Common myeloid progenitor, CD34-positive (primary cell): ENCODE results near the gene CACNG1. TPM values are rescaled to one million over a fixed set of nuclear protein-coding genes. Genes with fewer than 3 reads are reported as not detected.

ENCODE experiments used
- CTCF ChIA-PET: fragments of 350-600 bp; sonication (Branson Sonifier 250); formaldehyde crosslinking; loops from one replicate; lab custom pipeline; 2021; ENCODE audit warnings: antibody characterized with exemption; lab: Charles Lee
- POLR2A ChIA-PET: fragments of 350-600 bp; sonication (Branson Sonifier 250); formaldehyde crosslinking; loops from one replicate; lab custom pipeline; 2021; ENCODE audit warnings: antibody characterized with exemption; lab: Charles Lee
- DNase-seq, 3 donors: peaks; one replicate each; pipeline versions ENCODE4 v3.0.0 to v3.0.0-alpha.2; 2013
- H3K27ac ChIP-seq, 2 experiments: 1 replicate in 1 of 2; 2 replicates in 1 of 2; pipeline ENCODE4 v1.7.0; 2013; ENCODE audit warnings: inconsistent platforms in 2 of 2, low read length in 2 of 2, mild to moderate bottlenecking in 2 of 2, low read depth in 1 of 2, moderate library complexity in 1 of 2; ENCODE audit not compliant: severe bottlenecking in 2 of 2, insufficient read depth in 1 of 2, poor library complexity in 1 of 2
- H3K27me3 ChIP-seq, 5 experiments: replicated peaks in 2 of 5; 1 replicate in 3 of 5; 2 replicates in 2 of 5; pipeline versions ENCODE4 v1.6.1 to v1.7.0; 2013; ENCODE audit warnings: low read length in 4 of 5, mild to moderate bottlenecking in 2 of 5, moderate library complexity in 2 of 5, inconsistent platforms in 1 of 5; ENCODE audit not compliant: insufficient read depth in 5 of 5, control insufficient read depth in 4 of 5
- H3K36me3 ChIP-seq, 4 experiments: 1 replicate in 2 of 4; 2 replicates in 2 of 4; pipeline versions ENCODE4 v1.6.1 to v1.7.0; 2013; ENCODE audit warnings: low read length in 3 of 4, control low read depth in 1 of 4, mild to moderate bottlenecking in 1 of 4; ENCODE audit not compliant: control insufficient read depth in 4 of 4, insufficient read depth in 4 of 4
- H3K4me1 ChIP-seq, 4 experiments: 1 replicate in 3 of 4; 2 replicates in 1 of 4; pipeline versions ENCODE4 v1.6.1 to v1.7.1; 2013; ENCODE audit warnings: low read length in 3 of 4, mild to moderate bottlenecking in 3 of 4, control low read depth in 1 of 4, inconsistent platforms in 1 of 4, moderate library complexity in 1 of 4; ENCODE audit not compliant: control insufficient read depth in 4 of 4, insufficient read depth in 4 of 4; ENCODE audit errors: control extremely low read depth in 1 of 4
- H3K4me3 ChIP-seq, 7 experiments: 1 replicate in 4 of 7; 2 replicates in 3 of 7; pipeline versions ENCODE4 v1.5.1 to v1.7.0; 2013; ENCODE audit warnings: mild to moderate bottlenecking in 7 of 7, low read length in 6 of 7, moderate library complexity in 6 of 7, inconsistent platforms in 2 of 7, low read depth in 2 of 7, control low read depth in 1 of 7; ENCODE audit not compliant: insufficient read depth in 4 of 7, control insufficient read depth in 1 of 7; ENCODE audit errors: extremely low read depth in 1 of 7
- H3K9me3 ChIP-seq, 5 experiments: 1 replicate in 4 of 5; 2 replicates in 1 of 5; pipeline versions ENCODE4 v1.6.1 to v1.7.1; 2013; ENCODE audit warnings: low read length in 4 of 5, mild to moderate bottlenecking in 2 of 5, inconsistent platforms in 1 of 5, low read depth in 1 of 5, moderate library complexity in 1 of 5; ENCODE audit not compliant: control insufficient read depth in 4 of 5, insufficient read depth in 2 of 5; ENCODE audit errors: control extremely low read depth in 1 of 5
- WGBS: methylation state at CpG from one replicate; pipeline ENCODE4 v1.1.5; 2013; ENCODE audit not compliant: insufficient coverage; 5-methylcytosine and 5-hydroxymethylcytosine counted together
- polyA plus RNA-seq: library from polyadenylated mRNA; unstranded; fragments of 120-200 nt; gene quantifications from one replicate; pipeline ENCODE4 v1.2.1, GENCODE V29; 2013

CACNG1 gene, protein sequence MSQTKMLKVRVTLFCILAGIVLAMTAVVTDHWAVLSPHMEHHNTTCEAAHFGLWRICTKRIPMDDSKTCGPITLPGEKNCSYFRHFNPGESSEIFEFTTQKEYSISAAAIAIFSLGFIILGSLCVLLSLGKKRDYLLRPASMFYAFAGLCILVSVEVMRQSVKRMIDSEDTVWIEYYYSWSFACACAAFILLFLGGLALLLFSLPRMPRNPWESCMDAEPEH
- not detected for polyA plus RNA-seq

DNA sequence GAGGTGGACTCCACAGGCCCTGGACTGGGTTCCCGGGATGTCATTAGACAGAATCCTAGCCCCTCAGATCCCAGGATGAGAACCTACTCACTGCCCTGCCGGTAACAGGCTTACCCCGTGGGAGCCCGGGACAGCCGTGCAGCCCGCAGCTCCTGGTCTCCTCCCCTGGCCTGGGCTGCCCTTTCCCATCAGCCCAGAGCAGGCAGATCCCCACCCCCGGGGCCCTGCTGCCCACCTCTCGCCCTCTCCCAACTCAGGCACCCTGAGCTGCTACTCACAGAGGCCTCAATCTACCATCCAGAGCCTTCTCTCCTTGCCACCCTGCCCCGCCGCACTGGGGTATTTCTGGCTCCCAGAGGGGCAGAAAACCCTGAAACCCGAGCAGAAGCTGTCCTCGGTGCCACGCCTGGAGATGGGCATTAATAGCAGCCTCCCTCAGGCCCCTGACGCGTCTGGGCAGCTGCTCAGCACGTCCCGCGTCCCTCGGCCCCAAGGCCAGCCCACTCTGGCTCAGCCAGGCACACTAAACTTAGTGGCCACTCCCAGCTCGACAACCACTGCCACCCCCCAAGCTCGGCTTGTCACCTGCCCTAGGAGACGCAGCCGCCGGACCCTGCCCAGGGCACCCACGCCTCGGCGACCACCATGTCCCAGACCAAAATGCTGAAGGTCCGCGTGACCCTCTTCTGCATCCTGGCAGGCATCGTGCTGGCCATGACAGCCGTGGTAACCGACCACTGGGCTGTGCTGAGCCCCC is at the start of gene CACNG1:
Gene CACNG1 (plus strand): TSS at position 539 of the 757 bp plus-strand sequence. CDS start 107 bp downstream, at position 646.
- ChIA-PET CTCF (no interaction called here), POLR2A (no interaction called here)
- Histone ChIP-seq H3K27ac (no peak within 1 kb of the TSS), H3K36me3 (no peaks in the 10 kb centered on the region), H3K4me1 (no peaks in the 10 kb centered on the region), H3K27me3 (peaks cover 0 to 7% (median 0%) of the 10 kb centered on the region in 5 experiments), H3K4me3 (no peak within 1 kb of the TSS), H3K9me3 (peaks cover 0 to 19% (median 7%) of the 10 kb centered on the region in 5 experiments)
- WGBS = 95% methylated on average over 31 of the region's 32 CpGs
- DNase-seq = no peak

DNA sequence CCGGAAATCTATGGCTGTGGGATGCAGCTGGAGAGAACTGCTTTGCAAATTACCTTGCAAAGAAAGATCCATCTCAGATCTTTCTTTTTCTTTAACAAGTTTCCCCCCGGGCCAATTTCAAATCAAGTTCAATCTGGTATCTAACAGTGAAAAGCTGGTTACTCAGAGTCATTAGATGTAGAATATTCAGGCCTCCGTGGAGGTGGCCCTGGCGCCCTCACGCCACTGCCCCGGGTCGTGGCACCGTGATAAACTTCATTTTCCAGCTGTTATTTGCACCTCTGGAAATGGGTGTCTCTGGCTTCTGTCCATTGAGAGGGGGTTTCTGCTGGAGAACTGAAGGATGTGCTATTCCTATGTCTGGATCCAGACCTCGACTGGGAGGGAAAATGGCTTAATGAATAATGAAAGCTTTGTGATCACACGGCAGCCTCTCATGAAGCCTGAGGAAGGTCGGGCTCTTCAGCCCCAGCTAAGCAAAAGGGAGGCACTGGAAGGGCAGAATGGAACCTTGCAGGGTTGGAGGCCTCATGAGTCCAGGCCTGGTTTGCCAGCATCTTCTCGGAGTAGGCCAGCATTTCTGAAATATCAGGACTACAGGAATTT is 49.3 kb upstream of the CACNG1 start:
- no peaks in the 10 kb centered on the region for H3K9me3 ChIP-seq
- ChIA-PET CTCF (no interaction called here), POLR2A (no interaction called here)
- no peaks in the 10 kb centered on the region for H3K4me1 ChIP-seq
- H3K27ac ChIP-seq = no peak overlapping the region
- DNase-seq = no peak
- H3K27me3 ChIP-seq = peaks cover 0 to 2% (median 0%) of the 10 kb centered on the region in 5 experiments
- WGBS = 95% methylated on average over 10 of the region's 12 CpGs
- H3K4me3 ChIP-seq = no peak overlapping the region
- H3K36me3 ChIP-seq = no peaks in the 10 kb centered on the region

DNA sequence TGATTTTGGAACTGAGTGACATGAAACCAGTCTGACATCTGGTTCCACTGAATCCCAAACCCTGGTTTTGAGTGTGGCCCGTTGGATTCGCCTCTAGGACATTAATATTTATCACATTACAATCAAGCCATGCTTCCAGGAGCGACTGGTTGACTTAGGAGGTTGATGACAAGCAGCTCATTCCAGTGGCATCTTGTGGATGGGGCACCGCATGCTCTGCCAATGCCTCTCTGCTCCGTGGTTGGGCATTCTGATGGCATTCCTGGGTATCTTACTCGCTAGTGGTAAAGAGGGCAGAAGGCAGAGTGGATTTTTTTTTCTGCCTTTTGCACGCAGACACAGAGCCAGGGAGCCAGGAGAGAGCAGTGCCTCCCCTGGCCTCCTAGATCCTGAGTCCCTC is 48.4 kb upstream of the CACNG1 start:
- ChIA-PET CTCF (no interaction called here), POLR2A (no interaction called here)
- Histone ChIP-seq H3K4me3 (no peak overlapping the region), H3K9me3 (peaks cover 0 to 4% (median 0%) of the 10 kb centered on the region in 5 experiments), H3K27me3 (peaks cover 0 to 2% (median 0%) of the 10 kb centered on the region in 5 experiments), H3K4me1 (no peaks in the 10 kb centered on the region), H3K27ac (no peak overlapping the region), H3K36me3 (no peaks in the 10 kb centered on the region)
- 100% methylated on average over 4 of the region's 7 CpGs for WGBS
- no peak for DNase-seq

DNA sequence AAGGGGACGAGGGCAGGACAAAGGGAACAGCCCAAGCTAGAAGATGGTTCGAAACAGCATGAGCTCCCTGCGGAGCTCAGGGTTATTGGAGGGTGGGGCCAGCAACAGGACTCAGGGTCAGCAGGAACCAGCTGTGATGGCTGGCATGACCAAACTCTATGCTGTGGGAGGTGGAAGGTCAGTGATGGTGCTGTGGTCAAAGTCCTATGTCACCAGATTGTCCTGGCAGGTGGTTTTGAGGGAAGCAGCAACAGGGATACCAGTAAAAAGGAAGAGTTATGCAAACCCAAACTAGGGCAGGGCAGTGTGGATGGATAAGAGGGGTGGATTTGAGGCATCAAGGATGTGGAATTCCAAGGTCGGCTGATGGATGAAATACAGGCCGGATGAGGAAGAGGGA is 47.4 kb upstream of the CACNG1 start:
- no peak for DNase-seq
- Histone ChIP-seq H3K9me3 (peaks cover 0 to 4% (median 0%) of the 10 kb centered on the region in 5 experiments), H3K36me3 (no peaks in the 10 kb centered on the region), H3K27ac (no peak overlapping the region), H3K27me3 (peaks cover 0 to 2% (median 0%) of the 10 kb centered on the region in 5 experiments), H3K4me3 (no peak overlapping the region), H3K4me1 (no peaks in the 10 kb centered on the region)
- ChIA-PET POLR2A (no interaction called here), CTCF (no interaction called here)
- WGBS = 96% methylated on average over 5 of the region's 5 CpGs

DNA sequence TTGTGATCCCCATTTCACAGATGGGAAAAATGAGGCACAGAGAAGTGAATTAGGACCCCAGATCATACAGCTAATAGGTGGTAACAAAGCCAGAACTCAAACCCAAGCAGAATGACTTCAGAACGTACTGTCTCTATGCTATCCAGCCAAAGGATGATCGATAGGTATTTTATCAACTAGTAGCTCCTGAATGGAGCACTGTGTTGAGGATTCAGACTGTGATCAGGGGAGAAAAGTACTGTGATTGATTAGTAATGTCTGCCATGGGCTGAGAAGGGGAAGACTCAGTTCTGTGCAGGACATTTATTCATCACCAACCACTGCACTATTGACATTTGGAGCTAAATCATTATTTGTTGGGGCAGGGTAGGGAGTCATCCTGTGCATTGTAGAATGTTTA is 41.1 kb upstream of the CACNG1 start:
- H3K9me3 ChIP-seq = peaks cover 0 to 9% (median 1%) of the 10 kb centered on the region in 5 experiments
- CTCF ChIA-PET = no interaction called here
- no peaks in the 10 kb centered on the region for H3K36me3 ChIP-seq
- POLR2A ChIA-PET = no interaction called here
- H3K4me1 ChIP-seq = no peaks in the 10 kb centered on the region
- no peak overlapping the region for H3K27ac ChIP-seq
- no peak for DNase-seq
- peaks cover 0 to 15% (median 0%) of the 10 kb centered on the region in 5 experiments for H3K27me3 ChIP-seq
- no peak overlapping the region for H3K4me3 ChIP-seq
- 100% methylated on average over 2 of the region's 2 CpGs for WGBS

DNA sequence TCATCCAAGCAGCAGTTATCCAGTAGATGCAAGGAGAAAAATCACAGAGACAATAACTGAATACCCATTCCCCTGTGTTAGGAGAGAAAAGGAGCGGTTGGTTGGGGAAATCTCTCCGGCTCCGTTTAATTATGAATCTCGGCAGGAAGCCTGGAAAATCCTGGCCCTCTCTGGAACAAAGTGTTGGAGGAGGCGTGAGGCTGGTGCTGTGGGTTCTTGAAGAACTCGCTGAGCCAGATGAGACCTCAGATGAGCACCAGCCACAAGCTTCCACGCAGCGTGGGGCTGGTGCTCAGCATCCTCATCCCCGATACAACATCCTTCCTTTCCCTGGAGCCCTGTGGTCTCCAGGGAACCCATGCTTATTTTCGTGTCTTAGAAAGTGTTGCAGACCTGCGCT is 40.2 kb upstream of the CACNG1 start:
- peaks cover 0 to 13% (median 1%) of the 10 kb centered on the region in 5 experiments for H3K9me3 ChIP-seq
- H3K4me3 ChIP-seq = no peak overlapping the region
- POLR2A ChIA-PET = no interaction called here
- no peaks in the 10 kb centered on the region for H3K36me3 ChIP-seq
- DNase-seq = no peak
- H3K4me1 ChIP-seq = no peaks in the 10 kb centered on the region
- peaks cover 0 to 15% (median 0%) of the 10 kb centered on the region in 5 experiments for H3K27me3 ChIP-seq
- WGBS = 78% methylated on average over 8 of the region's 11 CpGs
- H3K27ac ChIP-seq = no peak overlapping the region
- CTCF ChIA-PET = no interaction called here

DNA sequence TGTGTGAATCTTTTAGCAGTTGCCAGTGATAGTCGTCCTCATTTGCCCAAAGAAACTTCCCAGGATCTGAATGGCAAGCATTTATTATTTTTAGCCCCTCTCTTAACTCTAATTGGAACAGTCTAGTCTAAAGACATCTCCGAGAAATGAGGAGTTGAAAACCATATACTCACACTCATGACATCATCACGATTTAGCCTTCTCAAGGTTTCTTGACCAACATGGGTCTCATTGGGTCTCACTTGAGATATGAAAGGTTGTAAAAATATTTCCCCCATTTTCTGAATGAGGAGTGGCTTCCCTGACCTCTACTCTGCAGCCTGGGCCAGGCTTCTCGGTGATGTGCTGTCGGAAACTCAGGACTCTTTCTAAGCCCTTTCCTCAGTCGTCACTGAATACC is 37.1 kb upstream of the CACNG1 start:
- Histone ChIP-seq H3K27me3 (peaks cover 0 to 18% (median 0%) of the 10 kb centered on the region in 5 experiments), H3K27ac (no peak overlapping the region), H3K36me3 (no peaks in the 10 kb centered on the region), H3K4me1 (no peaks in the 10 kb centered on the region), H3K4me3 (no peak overlapping the region), H3K9me3 (peaks cover 0 to 13% (median 5%) of the 10 kb centered on the region in 5 experiments)
- 94% methylated on average over 4 of the region's 6 CpGs for WGBS
- no peak for DNase-seq
- ChIA-PET CTCF (no interaction called here), POLR2A (no interaction called here)
